B cell (primary cell): ENCODE data around the gene AQP4. TPM values are rescaled to one million over a fixed set of nuclear protein-coding genes. Genes with fewer than 3 reads are reported as not detected.

Experiments
- ATAC-seq: fragments of 200-7000 bp; cut with Tn5 transposase; one replicate; pipeline ENCODE4 v1.10.0; 2021; ENCODE audit warnings: low read depth, mild to moderate bottlenecking, moderate number of reproducible peaks, moderate library complexity
- CTCF ChIA-PET: fragments of 350-600 bp; sonication (Branson Sonifier 250); formaldehyde crosslinking; loops from one replicate; lab custom pipeline; 2021; ENCODE audit warnings: antibody characterized with exemption, inconsistent platforms; lab: Charles Lee
- POLR2A ChIA-PET: fragments of 350-600 bp; sonication (Branson Sonifier 250); formaldehyde crosslinking; loops from one replicate; lab custom pipeline; 2021; ENCODE audit warnings: antibody characterized with exemption; lab: Charles Lee
- DNase-seq: peaks from one replicate; pipeline ENCODE4 v3.0.0; 2013
- H2AFZ ChIP-seq: 2 replicates; pipeline ENCODE4 v1.6.1; 2012; ENCODE audit warnings: mild to moderate bottlenecking, low read depth, low read length; ENCODE audit not compliant: insufficient read depth, poor library complexity, severe bottlenecking
- H3K27ac ChIP-seq, 2 donors: 1 replicate in 1 of 2; 2 replicates in 1 of 2; pipeline ENCODE4 v1.5.1; 2012 to 2013; ENCODE audit warnings: low read length in 2 of 2, mild to moderate bottlenecking in 2 of 2, moderate library complexity in 1 of 2
- H3K27me3 ChIP-seq, 4 experiments: fragments of 200-600 bp in 1 of 4; sonication (generic) in 1 of 4; replicated peaks in 1 of 4; 1 replicate in 2 of 4; 2 replicates in 2 of 4; pipeline versions ENCODE4 v1.6.1 to v1.7.0; 2013 to 2016; ENCODE audit warnings: low read length in 3 of 4, mild to moderate bottlenecking in 2 of 4, mixed read lengths in 1 of 4, moderate library complexity in 1 of 4; ENCODE audit not compliant: insufficient read depth in 4 of 4, control insufficient read depth in 3 of 4; ENCODE audit errors: control extremely low read depth in 1 of 4
- H3K36me3 ChIP-seq, 2 experiments: replicated peaks in 1 of 2; 1 replicate in 1 of 2; 2 replicates in 1 of 2; pipeline versions ENCODE4 v1.6.1 to v1.7.1; 2013; ENCODE audit warnings: low read length in 1 of 2; ENCODE audit not compliant: insufficient read depth in 2 of 2, control insufficient read depth in 1 of 2; ENCODE audit errors: control extremely low read depth in 1 of 2, extremely low read depth in 1 of 2
- H3K4me1 ChIP-seq, 2 donors: fragments of 200-600 bp in 1 of 2; sonication (generic) in 1 of 2; 1 replicate in 1 of 2; 2 replicates in 1 of 2; pipeline versions ENCODE4 v1.5.1 to v1.6.1; 2013 to 2017; ENCODE audit warnings: low read length in 2 of 2; ENCODE audit not compliant: control insufficient read depth in 2 of 2, insufficient read depth in 2 of 2
- H3K4me2 ChIP-seq: replicated peaks from 2 replicates; pipeline ENCODE3; 2012; ENCODE audit warnings: mild to moderate bottlenecking, low read depth, low read length; ENCODE audit not compliant: poor library complexity, severe bottlenecking
- H3K4me3 ChIP-seq, 5 experiments: fragments of 200-600 bp in 1 of 5; sonication (generic) in 1 of 5; 1 replicate in 3 of 5; 2 replicates in 2 of 5; pipeline versions ENCODE4 v1.5.1 to v1.7.0; 2011 to 2016; ENCODE audit warnings: low read length in 4 of 5, mild to moderate bottlenecking in 4 of 5, low read depth in 2 of 5, control low read depth in 1 of 5, moderate library complexity in 1 of 5; ENCODE audit not compliant: insufficient read depth in 1 of 5; ENCODE audit errors: control extremely low read depth in 1 of 5, extremely low read depth in 1 of 5
- H3K79me2 ChIP-seq: fragments of 200-600 bp; sonication (generic); one replicate; pipeline ENCODE4 v1.6.0; 2016; ENCODE audit warnings: low read length; ENCODE audit not compliant: control insufficient read depth, insufficient read depth
- H3K9ac ChIP-seq: fragments of 200-600 bp; sonication (generic); 2 replicates; pipeline ENCODE4 v1.6.1; 2017; ENCODE audit warnings: mild to moderate bottlenecking, low read length, moderate library complexity
- H3K9me3 ChIP-seq, 3 donors: one replicate each; pipeline versions ENCODE4 v1.6.1 to v1.7.1; 2013; ENCODE audit warnings: low read length in 2 of 3; ENCODE audit not compliant: control insufficient read depth in 2 of 3, insufficient read depth in 1 of 3; ENCODE audit errors: control extremely low read depth in 1 of 3
- H4K20me1 ChIP-seq: 2 replicates; pipeline ENCODE4 v1.6.0; 2012; ENCODE audit warnings: mild to moderate bottlenecking, low read length; ENCODE audit not compliant: insufficient read depth, control insufficient read depth, poor library complexity, severe bottlenecking
- H3K27ac Mint-ChIP-seq: one replicate; pipeline ENCODE4 v1.8.0; 2021; ENCODE audit warnings: mixed read lengths
- H3K27me3 Mint-ChIP-seq: one replicate; pipeline ENCODE4 v1.8.0; 2021; ENCODE audit warnings: mixed read lengths
- H3K4me1 Mint-ChIP-seq: one replicate; pipeline ENCODE4 v1.8.0; 2021; ENCODE audit warnings: mixed read lengths
- H3K4me3 Mint-ChIP-seq: one replicate; pipeline ENCODE4 v1.8.0; 2021; ENCODE audit warnings: mixed read lengths
- H3K9me3 Mint-ChIP-seq: one replicate; pipeline ENCODE4 v1.8.0; 2022; ENCODE audit warnings: mixed read lengths; ENCODE audit not compliant: insufficient read depth
- EZH2 ChIP-seq: IDR thresholded peaks from 2 replicates; pipeline ENCODE4 v1.6.1; 2012; ENCODE audit warnings: borderline replicate concordance, low read depth, mild to moderate bottlenecking, moderate library complexity, low read length; ENCODE audit not compliant: insufficient read depth, poor library complexity, severe bottlenecking
- WGBS: methylation state at CpG from one replicate; pipeline ENCODE4 v1.1.5; 2013; ENCODE audit warnings: missing lambda C conversion rate; ENCODE audit not compliant: insufficient coverage; 5-methylcytosine and 5-hydroxymethylcytosine counted together
- intact Hi-C: fragments of 100-400 bp; cut with micrococcal nuclease; formaldehyde crosslinking; loops from one replicate; pipeline ENCODE4 v1.10.0; 2022
- polyA plus RNA-seq: library from polyadenylated mRNA; depleted of rRNA; stranded (reverse); fragments of >200 nt; gene quantifications from 2 replicates; pipeline ENCODE4 v1.2.3, GENCODE V29; 2012
- total RNA-seq, 2 donors: library from RNA; stranded (reverse); fragments of 120-200 nt in 1 of 2; gene quantifications; 1 replicate in 1 of 2; 2 replicates in 1 of 2; pipeline versions ENCODE4 v1.2.3 to v1.2.4, GENCODE V29; 2013 to 2022
- TF ChIP-seq, protein P1 (sequence below): fragments of 200-600 bp; IDR thresholded peaks from one replicate; pipeline ENCODE4 v1.8.0; 2022; ENCODE audit warnings: antibody characterized with exemption, mild to moderate bottlenecking

The AQP4 gene
- total and polyA plus RNA-seq, 2 donors (not counting 1 experiment from before 2014, with no cell fraction given) = not detected

DNA sequence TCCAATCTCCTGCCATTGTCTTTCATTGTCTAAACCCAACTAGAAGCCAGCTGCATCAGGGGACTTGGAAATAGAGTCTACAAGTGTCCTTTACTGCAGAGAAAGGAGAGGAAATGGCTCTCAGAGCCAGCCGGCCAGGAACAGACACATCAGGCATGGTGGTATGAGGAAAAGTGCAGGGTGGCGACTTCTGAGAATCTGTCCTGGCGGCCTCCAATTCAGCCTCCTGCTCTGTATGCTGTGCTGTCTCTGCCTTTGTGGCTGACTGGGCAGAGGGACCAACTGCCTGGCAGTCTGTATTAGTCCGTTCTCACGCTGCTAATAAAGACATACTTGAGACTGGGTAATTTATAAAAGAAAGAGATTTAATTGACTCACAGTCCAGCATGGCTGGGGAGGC lies 36.8 kb upstream of the AQP4 start:
- Histone ChIP-seq H3K4me3 (no peak overlapping the region), H3K9me3 (peaks cover 0 to 7% (median 0%) of the 10 kb centered on the region in 3 donors), H3K27ac (no peak overlapping the region), H2AFZ (no peak overlapping the region), H3K36me3 (no peaks in the 10 kb centered on the region), H3K4me1 (no peaks in the 10 kb centered on the region), H3K79me2 (no peaks in the 10 kb centered on the region), H3K27me3 (no peaks in the 10 kb centered on the region), H3K4me2 (no peak overlapping the region), H4K20me1 (no peaks in the 10 kb centered on the region), H3K9ac (no peak overlapping the region)
- Mint-ChIP-seq H3K4me3 (no peak overlapping the region), H3K9me3 (peaks cover 2% of the 10 kb centered on the region), H3K27me3 (no peaks in the 10 kb centered on the region), H3K27ac (no peak overlapping the region), H3K4me1 (no peaks in the 10 kb centered on the region)
- no peak for DNase-seq
- CTCF ChIA-PET = no interaction called here
- POLR2A ChIA-PET = no interaction called here
- intact Hi-C loops = no loop called here
- WGBS = 95% methylated on average over 5 of the region's 5 CpGs
- no peak for ATAC-seq
- TF ChIP-seq EZH2 = no peak
- TF ChIP-seq, protein P1, sequence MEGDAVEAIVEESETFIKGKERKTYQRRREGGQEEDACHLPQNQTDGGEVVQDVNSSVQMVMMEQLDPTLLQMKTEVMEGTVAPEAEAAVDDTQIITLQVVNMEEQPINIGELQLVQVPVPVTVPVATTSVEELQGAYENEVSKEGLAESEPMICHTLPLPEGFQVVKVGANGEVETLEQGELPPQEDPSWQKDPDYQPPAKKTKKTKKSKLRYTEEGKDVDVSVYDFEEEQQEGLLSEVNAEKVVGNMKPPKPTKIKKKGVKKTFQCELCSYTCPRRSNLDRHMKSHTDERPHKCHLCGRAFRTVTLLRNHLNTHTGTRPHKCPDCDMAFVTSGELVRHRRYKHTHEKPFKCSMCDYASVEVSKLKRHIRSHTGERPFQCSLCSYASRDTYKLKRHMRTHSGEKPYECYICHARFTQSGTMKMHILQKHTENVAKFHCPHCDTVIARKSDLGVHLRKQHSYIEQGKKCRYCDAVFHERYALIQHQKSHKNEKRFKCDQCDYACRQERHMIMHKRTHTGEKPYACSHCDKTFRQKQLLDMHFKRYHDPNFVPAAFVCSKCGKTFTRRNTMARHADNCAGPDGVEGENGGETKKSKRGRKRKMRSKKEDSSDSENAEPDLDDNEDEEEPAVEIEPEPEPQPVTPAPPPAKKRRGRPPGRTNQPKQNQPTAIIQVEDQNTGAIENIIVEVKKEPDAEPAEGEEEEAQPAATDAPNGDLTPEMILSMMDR = no peak

DNA sequence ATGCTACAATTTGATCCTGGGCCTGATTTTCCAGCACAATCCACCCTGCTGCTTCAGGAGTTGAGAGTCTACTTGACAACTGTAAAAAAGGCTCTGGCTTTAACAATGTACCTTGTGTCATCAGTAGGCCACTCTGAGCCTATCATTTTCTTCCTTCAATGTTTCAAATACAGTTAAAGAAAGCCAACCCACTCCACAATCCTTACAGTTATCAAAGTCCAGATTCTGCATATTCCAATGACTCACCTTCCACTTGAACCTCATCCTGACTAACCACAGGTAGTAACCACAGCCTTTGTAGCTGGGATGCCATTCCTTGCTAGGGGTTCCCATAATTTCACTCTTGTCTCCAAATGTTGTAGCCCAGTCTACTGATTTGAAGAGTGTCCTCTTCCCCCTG lies 35.5 kb upstream of the AQP4 start:
- no peak for TF ChIP-seq EZH2
- TF ChIP-seq, protein P1 = no peak
- ATAC-seq = no peak
- intact Hi-C loops = no loop called here

More for the DNA sequence above, 35.5 kb upstream of the AQP4 start:
- Histone ChIP-seq H3K4me1 (no peaks in the 10 kb centered on the region), H3K9me3 (peaks cover 0 to 7% (median 0%) of the 10 kb centered on the region in 3 donors), H2AFZ (no peak overlapping the region), H3K36me3 (no peaks in the 10 kb centered on the region), H4K20me1 (no peaks in the 10 kb centered on the region), H3K79me2 (no peaks in the 10 kb centered on the region), H3K9ac (no peak overlapping the region), H3K4me3 (no peak overlapping the region), H3K4me2 (no peak overlapping the region), H3K27me3 (no peaks in the 10 kb centered on the region), H3K27ac (no peak overlapping the region)
- no peak for DNase-seq
- Mint-ChIP-seq H3K27ac (no peak overlapping the region), H3K9me3 (peaks cover 2% of the 10 kb centered on the region), H3K27me3 (no peaks in the 10 kb centered on the region), H3K4me3 (no peak overlapping the region), H3K4me1 (no peaks in the 10 kb centered on the region)
- ChIA-PET POLR2A (no interaction called here), CTCF (no interaction called here)
